ENCODE data around the gene AKAP3.

AKAP3 gene

GRCh38 chr12:4591180-4591687, 57.6 kb downstream of the AKAP3 start:
- DNase-seq = no peak

DNA sequence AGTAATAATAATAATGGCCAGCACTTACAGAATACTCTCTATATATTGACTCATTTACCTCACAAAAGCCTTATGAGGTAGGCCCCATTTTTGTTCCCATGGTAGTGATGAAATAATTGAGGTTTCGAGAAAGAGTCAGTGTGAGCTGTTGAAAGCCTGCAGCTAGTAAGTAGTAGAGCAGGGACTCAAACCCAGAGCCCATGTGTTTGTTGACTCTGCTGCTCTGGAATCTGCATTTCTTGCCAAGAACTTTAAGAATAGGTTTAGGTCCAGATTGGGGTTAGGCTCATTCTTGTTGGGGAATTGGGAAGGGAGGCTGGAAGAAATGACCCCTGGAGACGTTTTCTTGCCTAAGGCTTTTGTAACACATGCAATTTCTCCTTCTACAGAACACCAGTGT, 58.9 kb downstream of the AKAP3 start:
- DNase-seq = no peak

GRCh38 chr12:4588916-4589315, 59.9 kb downstream of the AKAP3 start:
- DNase-seq = no peak

GRCh38 chr12:4587108-4587507, 61.7 kb downstream of the AKAP3 start:
- no peak for DNase-seq

DNA sequence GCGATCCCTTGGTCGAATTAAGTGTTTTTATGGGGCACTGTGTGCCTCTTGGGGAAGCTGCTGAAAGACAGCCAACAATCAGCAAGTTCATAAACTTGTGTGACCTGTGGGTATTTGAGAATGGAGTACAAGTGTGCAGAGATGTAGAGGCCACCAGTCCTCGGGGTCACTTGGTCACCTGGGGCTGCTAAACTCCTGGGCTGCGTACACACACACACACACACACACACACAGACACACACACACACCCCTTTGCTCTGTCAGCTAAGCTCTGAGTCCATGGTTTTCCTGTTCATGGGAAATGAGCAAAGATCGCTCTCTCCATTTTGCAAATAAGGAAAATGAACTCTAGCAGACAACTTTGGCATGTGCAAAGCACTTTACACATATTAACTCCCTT, 62.4 kb downstream of the AKAP3 start:
- DNase-seq = no peak

GRCh38 chr12:4584896-4585295, 64.0 kb downstream of the AKAP3 start:
- DNase-seq = no peak

- DNase-seq = no peak
Observed at GRCh38 chr12:4584281-4584680, 64.6 kb downstream of the AKAP3 start.

DNA sequence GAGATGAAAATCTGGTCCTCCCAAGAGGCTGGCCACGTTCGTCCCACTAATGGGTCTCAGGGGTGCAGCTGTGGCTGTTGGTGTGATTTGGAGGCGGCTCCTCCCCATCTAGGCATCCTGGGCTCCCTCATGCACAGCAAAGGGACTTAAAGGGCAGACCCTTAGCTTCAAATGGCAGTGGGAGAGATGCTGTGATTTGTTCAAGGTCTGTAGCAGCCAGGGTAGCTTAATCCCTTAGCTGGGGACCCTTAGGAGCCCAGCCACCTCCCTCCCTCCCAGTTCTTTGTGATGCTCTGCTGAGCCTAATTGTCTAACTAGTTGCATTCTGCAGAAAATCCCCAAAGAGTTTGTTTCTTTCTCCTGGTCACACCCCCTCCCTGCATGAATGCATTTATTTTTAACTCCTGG, 68.6 kb downstream of the AKAP3 start:
- no peak for DNase-seq

- no peak for DNase-seq
Observed at GRCh38 chr12:4579305-4580102, 69.3 kb downstream of the AKAP3 start.

DNA sequence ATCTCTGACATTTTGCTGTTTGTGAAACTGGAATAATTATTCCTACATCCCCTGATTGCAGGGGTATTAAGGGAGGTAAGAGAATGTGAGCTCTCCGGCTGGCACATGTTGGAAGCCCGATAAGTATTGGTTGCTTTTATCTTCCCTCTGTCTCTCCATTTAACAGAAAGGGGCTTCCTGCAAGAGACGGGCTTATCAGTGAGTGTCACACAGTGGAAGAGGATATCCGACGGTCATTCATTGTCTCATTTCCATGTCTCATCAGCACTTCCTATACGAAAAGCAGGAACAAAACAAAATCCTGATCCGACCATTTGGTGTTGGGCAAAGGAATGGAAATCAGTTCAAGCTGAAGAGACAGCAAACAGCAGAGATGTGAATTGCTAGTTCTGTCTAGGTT, 76.2 kb downstream of the AKAP3 start:
- no peak for DNase-seq

DNA sequence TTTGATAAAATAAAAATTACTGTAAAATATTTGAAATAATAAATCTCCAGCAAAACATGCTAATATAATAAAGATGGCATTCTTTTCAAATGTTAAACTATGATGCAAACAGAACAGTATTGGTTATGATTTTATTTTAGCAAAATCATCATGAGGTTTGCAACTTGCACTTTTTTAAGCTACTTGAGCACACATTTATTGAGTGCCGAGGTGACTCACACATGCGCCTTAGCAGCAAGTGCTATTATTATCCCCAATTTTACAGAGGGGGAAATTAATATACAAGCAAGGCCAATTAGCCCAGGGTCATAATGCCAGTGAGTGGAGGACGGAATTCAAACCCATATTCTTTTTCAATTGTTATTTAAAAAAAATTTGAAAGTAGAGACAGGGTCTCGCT, 79.6 kb downstream of the AKAP3 start:
- DNase-seq = no peak

DNA sequence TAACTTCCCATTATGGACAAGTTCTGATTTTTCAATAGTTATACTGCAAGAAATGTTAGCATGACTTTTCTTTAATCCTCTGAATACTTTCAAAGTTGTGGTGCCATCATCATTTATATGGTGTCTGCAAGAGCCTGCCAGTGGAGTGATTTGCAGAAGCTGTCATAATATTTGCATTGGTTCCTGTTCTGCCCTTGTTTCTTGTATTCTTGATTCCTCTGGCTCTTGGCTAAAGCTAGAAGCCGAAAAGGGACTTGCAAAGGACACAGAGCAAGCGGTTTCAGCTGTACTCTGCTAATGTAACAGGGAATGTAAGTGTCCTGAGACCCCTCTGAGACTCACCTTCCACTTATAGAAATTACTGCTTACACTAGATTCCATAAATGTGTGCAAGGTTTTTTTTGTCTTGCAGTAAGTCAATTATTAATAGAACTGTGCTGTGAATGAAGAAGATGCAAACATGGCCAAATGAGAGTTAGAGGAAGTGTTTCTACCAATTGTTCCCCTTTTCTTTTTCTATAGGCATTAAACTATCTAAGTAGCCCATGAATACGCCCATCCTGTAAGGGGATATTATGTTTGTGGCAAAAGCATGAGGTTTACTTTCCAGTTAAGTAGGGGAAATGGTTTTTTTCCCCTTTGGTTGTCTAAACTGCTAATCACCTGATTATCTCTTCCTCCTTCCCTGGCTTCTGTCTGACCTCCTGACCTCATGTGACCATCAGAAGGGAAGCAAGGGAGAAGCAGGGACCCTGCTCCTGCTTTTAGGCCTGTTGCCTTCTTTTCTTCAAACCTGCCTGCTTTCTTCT, 81.6 kb downstream of the AKAP3 start:
- no peak for DNase-seq

DNA sequence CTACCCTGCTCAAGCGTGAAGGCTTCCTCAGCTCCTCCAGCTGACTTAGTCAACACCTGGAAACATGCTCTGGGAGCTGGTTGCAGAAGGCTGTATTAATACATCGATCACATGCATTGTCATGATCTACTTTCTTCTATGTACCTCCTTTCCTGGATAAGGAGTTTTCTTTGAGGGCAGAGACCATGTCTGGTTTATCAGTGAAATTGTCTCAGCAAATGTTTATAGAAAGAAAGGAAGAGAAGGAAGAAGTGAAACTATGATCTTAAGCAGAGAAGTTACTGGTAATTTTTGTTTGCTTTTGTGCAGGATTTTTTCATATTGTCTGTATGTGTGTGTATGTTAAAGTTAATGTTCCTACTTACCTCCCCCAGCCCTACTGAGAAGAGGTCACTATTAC, 82.4 kb downstream of the AKAP3 start:
- DNase-seq = no peak

Data from activated gamma-delta T cell treated with Interleukin-2 at 50 U/mL for 16 hours (primary cell).